ENCODE data around the gene ZNF558.
"Not testable (repeated sequence)": the region's sequence is repeated elsewhere in the genome, so short reads cannot be mapped to it uniquely, and the experiment has no call there.

The ZNF558 gene

DNA sequence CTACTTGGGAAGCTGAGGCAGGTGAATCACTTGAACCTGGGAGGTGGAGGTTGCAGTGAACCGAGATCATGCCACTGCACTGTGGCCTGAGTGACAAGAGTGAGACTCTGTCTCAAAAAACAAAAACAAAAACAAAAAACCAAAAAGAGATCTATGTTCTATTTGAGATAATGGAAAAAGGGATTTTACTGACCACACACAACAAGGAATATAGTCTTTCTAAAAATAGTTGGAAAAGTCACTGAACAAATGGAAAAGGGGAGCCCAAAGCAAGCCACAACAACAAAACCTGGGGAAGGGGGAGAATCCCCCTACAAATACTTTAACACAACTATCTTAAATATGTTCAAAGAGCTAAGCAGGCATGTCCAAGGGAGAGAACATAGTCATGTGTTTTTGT lies 37.3 kb downstream of the ZNF558 start:
- DNase-seq (ENCODE audit: low spot score): no peak

DNA sequence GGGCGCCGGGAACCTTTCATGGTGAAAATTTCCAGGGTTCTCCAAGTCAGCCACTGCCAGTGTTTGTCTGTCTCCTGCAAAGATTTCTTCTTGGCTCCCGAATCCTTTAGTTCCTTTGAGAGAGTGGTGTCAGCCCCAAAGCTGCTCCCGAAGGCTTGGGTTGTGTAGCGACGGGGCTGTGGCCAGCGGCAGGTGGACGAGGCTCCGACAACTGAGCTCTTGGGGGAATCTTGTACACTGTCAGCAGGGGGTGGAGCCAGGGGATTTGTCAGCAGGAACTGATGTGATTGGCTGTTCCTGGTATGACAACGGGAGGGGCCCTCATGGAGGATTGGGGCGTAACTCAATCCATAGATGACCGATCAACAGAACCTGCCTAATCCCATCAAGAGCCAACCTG lies 58.5 kb downstream of the ZNF558 start:
- not testable (repeated sequence) for DNase-seq (ENCODE audit: low spot score)

DNA sequence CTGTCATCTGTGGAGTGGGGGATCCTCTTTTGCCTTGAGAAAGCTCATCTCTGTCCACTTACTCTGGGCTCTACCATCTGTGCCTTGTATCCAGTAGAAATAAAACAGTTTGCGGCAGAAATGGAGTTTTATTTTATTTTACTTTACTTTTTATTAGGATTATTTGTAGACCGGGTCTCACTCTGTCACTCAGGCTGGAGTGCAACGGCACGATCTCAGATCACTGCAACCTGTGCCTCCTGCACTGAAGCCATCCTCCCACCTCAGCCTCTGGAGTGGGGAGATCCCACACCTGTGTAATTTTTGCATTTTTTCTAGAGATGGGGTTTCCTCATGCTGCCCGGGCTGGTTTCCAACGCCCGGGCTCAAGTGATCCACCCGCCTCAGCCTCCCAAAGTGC lies 62.8 kb downstream of the ZNF558 start:
- DNase-seq (ENCODE audit: low spot score): not testable (repeated sequence)

DNA sequence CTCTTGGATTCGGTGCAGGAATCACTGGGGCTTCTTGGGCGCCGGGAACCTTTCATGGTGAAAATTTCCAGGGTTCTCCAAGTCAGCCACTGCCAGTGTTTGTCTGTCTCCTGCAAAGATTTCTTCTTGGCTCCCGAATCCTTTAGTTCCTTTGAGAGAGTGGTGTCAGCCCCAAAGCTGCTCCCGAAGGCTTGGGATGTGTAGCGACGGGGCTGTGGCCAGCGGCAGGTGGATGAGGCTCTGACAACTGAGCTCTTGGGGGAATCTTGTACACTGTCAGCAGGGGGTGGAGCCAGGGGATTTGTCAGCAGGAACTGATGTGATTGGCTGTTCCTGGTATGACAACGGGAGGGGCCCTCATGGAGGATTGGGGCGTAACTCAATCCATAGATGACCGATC lies 64.8 kb downstream of the ZNF558 start:
- not testable (repeated sequence) for DNase-seq (ENCODE audit: low spot score)
